Measurements from ENCODE around the gene PPP2R2B. TPM values are rescaled to one million over a fixed set of nuclear protein-coding genes. Genes with fewer than 3 reads are reported as not detected.

Gene PPP2R2B
- 0.52 and 0.80 TPM in 2 replicates for total RNA-seq

GRCh38 chr5:146878476-146879172 lies at the start of gene PPP2R2B:
PPP2R2B (minus strand) TSS chr5:146878757.
- intact Hi-C loops (cut with micrococcal nuclease), result no loop called here

GRCh38 chr5:146924132-146924531 lies 45.6 kb upstream of the PPP2R2B start:
- intact Hi-C loops (cut with micrococcal nuclease), result no loop called here

GRCh38 chr5:146921225-146921624 lies 42.7 kb upstream of the PPP2R2B start:
- intact Hi-C loops (cut with micrococcal nuclease), result no loop called here

GRCh38 chr5:146920351-146920881 lies 41.9 kb upstream of the PPP2R2B start:
- intact Hi-C loops (cut with micrococcal nuclease), result no loop called here

- intact Hi-C loops (cut with micrococcal nuclease), result no loop called here
Observed at GRCh38 chr5:146919304-146919703, 40.7 kb upstream of the PPP2R2B start.

GRCh38 chr5:146917931-146918330 lies 39.4 kb upstream of the PPP2R2B start:
- intact Hi-C loops (cut with micrococcal nuclease), result no loop called here

GRCh38 chr5:146912874-146913273 lies 34.3 kb upstream of the PPP2R2B start:
- intact Hi-C loops (cut with micrococcal nuclease), result no loop called here

GRCh38 chr5:146910239-146910638 lies 31.7 kb upstream of the PPP2R2B start:
- intact Hi-C loops (cut with micrococcal nuclease), result no loop called here

GRCh38 chr5:146909255-146910068 lies 30.9 kb upstream of the PPP2R2B start:
- intact Hi-C loops (cut with micrococcal nuclease), result no loop called here

GRCh38 chr5:146906803-146907202 lies 28.2 kb upstream of the PPP2R2B start:
- intact Hi-C loops (cut with micrococcal nuclease), result no loop called here

GRCh38 chr5:146904890-146905289 lies 26.3 kb upstream of the PPP2R2B start:
- intact Hi-C loops (cut with micrococcal nuclease), result no loop called here

GRCh38 chr5:146903789-146904188 lies 25.2 kb upstream of the PPP2R2B start:
- intact Hi-C loops (cut with micrococcal nuclease), result no loop called here

- intact Hi-C loops (cut with micrococcal nuclease), result no loop called here
Observed at GRCh38 chr5:146902471-146902870, 23.9 kb upstream of the PPP2R2B start.

GRCh38 chr5:146897061-146897460 lies 18.5 kb upstream of the PPP2R2B start:
- intact Hi-C loops (cut with micrococcal nuclease), result no loop called here

GRCh38 chr5:146894753-146895521 lies 16.4 kb upstream of the PPP2R2B start:
- intact Hi-C loops (cut with micrococcal nuclease), result no loop called here

GRCh38 chr5:146893991-146894390 lies 15.4 kb upstream of the PPP2R2B start:
- intact Hi-C loops (cut with micrococcal nuclease), result no loop called here

GRCh38 chr5:146892231-146892630 lies 13.7 kb upstream of the PPP2R2B start:
- intact Hi-C loops (cut with micrococcal nuclease), result no loop called here

- intact Hi-C loops (cut with micrococcal nuclease), result no loop called here
Observed at GRCh38 chr5:146891511-146891910, 13.0 kb upstream of the PPP2R2B start.

GRCh38 chr5:146890731-146891440 lies 12.3 kb upstream of the PPP2R2B start:
- intact Hi-C loops (cut with micrococcal nuclease), result no loop called here

- intact Hi-C loops (cut with micrococcal nuclease), result no loop called here
Observed at GRCh38 chr5:146890066-146890465, 11.5 kb upstream of the PPP2R2B start.

GRCh38 chr5:146889169-146889568 lies 10.6 kb upstream of the PPP2R2B start:
- intact Hi-C loops (cut with micrococcal nuclease), result no loop called here
